GM21447 (cell line): ENCODE data around the gene KATNAL2.
"Not testable (repeated sequence)": the region's sequence is repeated elsewhere in the genome, so short reads cannot be mapped to it uniquely, and the experiment has no call there.

ENCODE experiments used
- ATAC-seq: cut with Tn5 transposase; IDR thresholded peaks from one replicate; pipeline ENCODE4 v1.9.1; 2021; ENCODE audit not compliant: unreplicated experiment

The KATNAL2 gene

GRCh38 chr18:47030887-47031286, 113.5 kb downstream of the KATNAL2 start:
- not testable (repeated sequence) for ATAC-seq

GRCh38 chr18:47032945-47033344, 115.5 kb downstream of the KATNAL2 start:
- no peak for ATAC-seq

GRCh38 chr18:47034591-47034990, 117.2 kb downstream of the KATNAL2 start:
- ATAC-seq = not testable (repeated sequence)

- ATAC-seq = no peak
Measured at GRCh38 chr18:47035156-47035671, 117.8 kb downstream of the KATNAL2 start, which contains the start of gene ELOA2. Gene ELOA2, minus strand, starts transcription at chr18:47035621. Its CDS starts 357 bp downstream, at chr18:47035264.

- ATAC-seq = no peak
Measured at GRCh38 chr18:47036298-47036874, 119.0 kb downstream of the KATNAL2 start.

GRCh38 chr18:47036927-47037578, 119.7 kb downstream of the KATNAL2 start:
- ATAC-seq = no peak

- ATAC-seq = no peak
Measured at GRCh38 chr18:47040982-47041381, 123.6 kb downstream of the KATNAL2 start.

GRCh38 chr18:47050468-47050867, 133.1 kb downstream of the KATNAL2 start:
- no peak for ATAC-seq

- ATAC-seq = no peak
Measured at GRCh38 chr18:47054369-47054768, 137.0 kb downstream of the KATNAL2 start.

- ATAC-seq = no peak
Measured at GRCh38 chr18:47062471-47062870, 145.1 kb downstream of the KATNAL2 start.

- no peak for ATAC-seq
Measured at GRCh38 chr18:47063096-47063495, 145.7 kb downstream of the KATNAL2 start.

- ATAC-seq = no peak
Measured at GRCh38 chr18:47067648-47068047, 150.2 kb downstream of the KATNAL2 start.

- no peak for ATAC-seq
Measured at GRCh38 chr18:47075098-47075883, 157.9 kb downstream of the KATNAL2 start.

- ATAC-seq = no peak
Measured at GRCh38 chr18:47077111-47077510, 159.7 kb downstream of the KATNAL2 start.

GRCh38 chr18:47080872-47081271, 163.5 kb downstream of the KATNAL2 start:
- ATAC-seq = no peak

- ATAC-seq = no peak
Measured at GRCh38 chr18:47081578-47081977, 164.2 kb downstream of the KATNAL2 start.

- no peak for ATAC-seq
Measured at GRCh38 chr18:47087676-47088075, 170.3 kb downstream of the KATNAL2 start.

GRCh38 chr18:47095810-47096209, 178.4 kb downstream of the KATNAL2 start:
- no peak for ATAC-seq

GRCh38 chr18:47100212-47100831, 182.9 kb downstream of the KATNAL2 start:
- ATAC-seq = no peak

- no peak for ATAC-seq
Measured at GRCh38 chr18:47108373-47108772, 191.0 kb downstream of the KATNAL2 start.

- ATAC-seq = no peak
Measured at GRCh38 chr18:47108998-47109405, 191.6 kb downstream of the KATNAL2 start.
